ENCODE measurements around the gene TPPP3.

DNA sequence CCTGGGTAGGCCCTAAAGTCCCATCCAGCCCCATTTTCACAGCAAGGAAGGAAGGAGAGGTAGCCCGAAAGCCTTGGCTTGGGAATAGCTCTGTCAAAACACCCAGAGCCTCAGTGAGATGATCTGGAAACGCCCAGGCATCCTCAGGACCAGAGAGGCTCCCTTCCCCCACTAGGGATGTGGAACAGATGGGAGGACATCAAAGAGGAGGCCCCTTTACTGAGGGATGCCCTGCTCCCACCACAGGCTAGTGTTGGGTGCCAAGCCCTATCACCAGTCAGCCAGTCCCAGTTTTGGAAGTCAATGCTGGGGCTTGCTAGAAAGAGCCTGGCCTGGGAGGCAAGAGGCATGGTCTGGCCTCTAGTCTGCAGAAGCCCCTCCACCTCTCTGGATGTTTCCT, 4.7 kb downstream of the TPPP3 start:
- TF ChIP-seq, protein P1, sequence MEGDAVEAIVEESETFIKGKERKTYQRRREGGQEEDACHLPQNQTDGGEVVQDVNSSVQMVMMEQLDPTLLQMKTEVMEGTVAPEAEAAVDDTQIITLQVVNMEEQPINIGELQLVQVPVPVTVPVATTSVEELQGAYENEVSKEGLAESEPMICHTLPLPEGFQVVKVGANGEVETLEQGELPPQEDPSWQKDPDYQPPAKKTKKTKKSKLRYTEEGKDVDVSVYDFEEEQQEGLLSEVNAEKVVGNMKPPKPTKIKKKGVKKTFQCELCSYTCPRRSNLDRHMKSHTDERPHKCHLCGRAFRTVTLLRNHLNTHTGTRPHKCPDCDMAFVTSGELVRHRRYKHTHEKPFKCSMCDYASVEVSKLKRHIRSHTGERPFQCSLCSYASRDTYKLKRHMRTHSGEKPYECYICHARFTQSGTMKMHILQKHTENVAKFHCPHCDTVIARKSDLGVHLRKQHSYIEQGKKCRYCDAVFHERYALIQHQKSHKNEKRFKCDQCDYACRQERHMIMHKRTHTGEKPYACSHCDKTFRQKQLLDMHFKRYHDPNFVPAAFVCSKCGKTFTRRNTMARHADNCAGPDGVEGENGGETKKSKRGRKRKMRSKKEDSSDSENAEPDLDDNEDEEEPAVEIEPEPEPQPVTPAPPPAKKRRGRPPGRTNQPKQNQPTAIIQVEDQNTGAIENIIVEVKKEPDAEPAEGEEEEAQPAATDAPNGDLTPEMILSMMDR (IDR thresholded peaks at IDR 0.05): no peak
- no peak for TF ChIP-seq POLR2A (IDR thresholded peaks at IDR 0.05)
